BLaER1 (cell line): ENCODE measurements around the gene SARDH.

Experiments used
- H3K27ac ChIP-seq: shearing (Covaris generic); formaldehyde crosslinking; 2 replicates; pipeline ENCODE4 v1.8.1; 2022
- H3K27me3 ChIP-seq: shearing (Covaris generic); formaldehyde crosslinking; 2 replicates; pipeline ENCODE4 v1.8.1; 2022
- H3K36me3 ChIP-seq: shearing (Covaris generic); formaldehyde crosslinking; 2 replicates; pipeline ENCODE4 v1.8.1; 2022
- H3K4me1 ChIP-seq: shearing (Covaris generic); formaldehyde crosslinking; 2 replicates; pipeline ENCODE4 v1.8.1; 2022
- H3K4me2 ChIP-seq: shearing (Covaris generic); formaldehyde crosslinking; 2 replicates; pipeline ENCODE4 v1.8.1; 2022
- H3K4me3 ChIP-seq: shearing (Covaris generic); formaldehyde crosslinking; 2 replicates; pipeline ENCODE4 v1.8.1; 2022
- H3K9ac ChIP-seq: shearing (Covaris generic); formaldehyde crosslinking; 2 replicates; pipeline ENCODE4 v1.8.1; 2022
- H3K9me3 ChIP-seq: shearing (Covaris generic); formaldehyde crosslinking; 2 replicates; pipeline ENCODE4 v1.8.1; 2022
- H4K20me1 ChIP-seq: shearing (Covaris generic); formaldehyde crosslinking; 2 replicates; pipeline ENCODE4 v1.8.1; 2022
- Cebpa-rat ChIP-seq: shearing (Covaris generic); IDR thresholded peaks from 2 replicates; pipeline ENCODE4 v1.8.1; 2022

Gene SARDH

GRCh38 chr9:133664173-133665050, 73.7 kb downstream of the SARDH start:
- H3K4me1 ChIP-seq = peaks cover 21% of the 10 kb centered on the region; the same call in 1 of the 2 replicates
- no peaks in the 10 kb centered on the region for H3K27me3 ChIP-seq
- H3K9me3 ChIP-seq = no peaks in the 10 kb centered on the region
- H3K27ac ChIP-seq = 0 out of 2 replicates have a peak overlapping the region, but pooled peaks have one; percentile 13
- no peak for TF ChIP-seq Cebpa-rat
- peaks cover 10% of the 10 kb centered on the region; the same call in 1 of the 2 replicates for H3K36me3 ChIP-seq
- no peaks in the 10 kb centered on the region for H4K20me1 ChIP-seq
- H3K4me2 ChIP-seq = no peak overlapping the region
- H3K4me3 ChIP-seq = no peak overlapping the region
- H3K9ac ChIP-seq = no peak overlapping the region

- Histone ChIP-seq H3K4me3 (no peak overlapping the region), H3K27ac (no peak overlapping the region), H3K4me1 (peaks cover 32% of the 10 kb centered on the region), H4K20me1 (no peaks in the 10 kb centered on the region), H3K36me3 (peaks cover 8% of the 10 kb centered on the region; the same call in 1 of the 2 replicates), H3K9ac (no peak overlapping the region), H3K9me3 (no peaks in the 10 kb centered on the region), H3K4me2 (no peak overlapping the region), H3K27me3 (no peaks in the 10 kb centered on the region)
- no peak for TF ChIP-seq Cebpa-rat
These were observed 76.2 kb downstream of the SARDH start for GRCh38 chr9:133661846-133662540.

GRCh38 chr9:133659516-133659915, 78.6 kb downstream of the SARDH start:
- no peak for TF ChIP-seq Cebpa-rat
- Histone ChIP-seq H3K4me3 (no peak overlapping the region), H3K9ac (no peak overlapping the region), H3K4me1 (peaks cover 35% of the 10 kb centered on the region), H3K36me3 (peaks cover 8% of the 10 kb centered on the region; the same call in 1 of the 2 replicates), H4K20me1 (no peaks in the 10 kb centered on the region), H3K27ac (no peak overlapping the region), H3K4me2 (peak overlapping the region; percentile 2; the same call in 1 of the 2 replicates), H3K27me3 (peaks cover 16% of the 10 kb centered on the region; the same call in 1 of the 2 replicates), H3K9me3 (no peaks in the 10 kb centered on the region)

- no peak for TF ChIP-seq Cebpa-rat
- peaks cover 17% of the 10 kb centered on the region; the same call in 1 of the 2 replicates for H3K27me3 ChIP-seq
- no peak overlapping the region for H3K27ac ChIP-seq
- H3K36me3 ChIP-seq = peaks cover 8% of the 10 kb centered on the region; the same call in 1 of the 2 replicates
- no peak overlapping the region for H3K4me3 ChIP-seq
- no peak overlapping the region for H3K9ac ChIP-seq
- H3K4me2 ChIP-seq = peak overlapping the region; percentile 2; the same call in 1 of the 2 replicates
- H4K20me1 ChIP-seq = no peaks in the 10 kb centered on the region
- no peaks in the 10 kb centered on the region for H3K9me3 ChIP-seq
- H3K4me1 ChIP-seq = peaks cover 32% of the 10 kb centered on the region
These were observed 79.4 kb downstream of the SARDH start for GRCh38 chr9:133658442-133659431.

GRCh38 chr9:133657120-133657661, 81.0 kb downstream of the SARDH start:
- peaks cover 21% of the 10 kb centered on the region; the same call in 1 of the 2 replicates for H3K27me3 ChIP-seq

GRCh38 chr9:133656211-133657119, 81.7 kb downstream of the SARDH start:
- peaks cover 21% of the 10 kb centered on the region; the same call in 1 of the 2 replicates for H3K27me3 ChIP-seq
- TF ChIP-seq Cebpa-rat = no peak
- H3K4me2 ChIP-seq = peak overlapping the region; percentile 47
- H3K4me3 ChIP-seq = no peak overlapping the region
- H3K36me3 ChIP-seq = no peaks in the 10 kb centered on the region
- H4K20me1 ChIP-seq = no peaks in the 10 kb centered on the region
- H3K4me1 ChIP-seq = peaks cover 41% of the 10 kb centered on the region
- H3K9me3 ChIP-seq = no peaks in the 10 kb centered on the region
- H3K27ac ChIP-seq = no peak overlapping the region
- no peak overlapping the region for H3K9ac ChIP-seq

More at GRCh38 chr9:133657120-133657661, 81.0 kb downstream of the SARDH start:
- Histone ChIP-seq H3K4me3 (no peak overlapping the region), H3K9ac (no peak overlapping the region), H3K36me3 (no peaks in the 10 kb centered on the region), H3K4me2 (peak overlapping the region; percentile 47), H3K9me3 (no peaks in the 10 kb centered on the region), H3K27ac (no peak overlapping the region), H3K4me1 (peaks cover 40% of the 10 kb centered on the region), H4K20me1 (no peaks in the 10 kb centered on the region)
- TF ChIP-seq Cebpa-rat = no peak

- no peak overlapping the region for H3K4me3 ChIP-seq
- no peaks in the 10 kb centered on the region for H3K9me3 ChIP-seq
- TF ChIP-seq Cebpa-rat = no peak
- H3K27me3 ChIP-seq = peaks cover 21% of the 10 kb centered on the region; the same call in 1 of the 2 replicates
- no peaks in the 10 kb centered on the region for H3K36me3 ChIP-seq
- peaks cover 41% of the 10 kb centered on the region for H3K4me1 ChIP-seq
- H3K9ac ChIP-seq = no peak overlapping the region
- H3K4me2 ChIP-seq = no peak overlapping the region
- H4K20me1 ChIP-seq = no peaks in the 10 kb centered on the region
- H3K27ac ChIP-seq = no peak overlapping the region
These were observed 82.5 kb downstream of the SARDH start for GRCh38 chr9:133655701-133656100.
